Measurements from ENCODE around the gene HSPA1A. TPM values are rescaled to one million over a fixed set of nuclear protein-coding genes. Genes with fewer than 3 reads are reported as not detected.
"Not testable (repeated sequence)": the region's sequence is repeated elsewhere in the genome, so short reads cannot be mapped to it uniquely, and the experiment has no call there.

HSPA1A gene
- total and polyA plus RNA-seq, 2 donors (not counting 1 experiment from before 2014, with no cell fraction given): 66.3 to 70.0 TPM

GRCh38 chr6:31851485-31851832 is 36.1 kb downstream of the HSPA1A start:
- Histone ChIP-seq H3K9ac (ENCODE audit: insufficient read depth, low read length) (no peak overlapping the region), H3K36me3 (ENCODE audit: control insufficient read depth, insufficient read depth, low read length) (no peaks in the 10 kb centered on the region), H4K20me1 (ENCODE audit: control insufficient read depth, extremely low read depth, insufficient read depth, low read length) (no peaks in the 10 kb centered on the region), H3K4me1 (ENCODE audit: control insufficient read depth, extremely low read depth, insufficient read depth, low read length) (no peaks in the 10 kb centered on the region), H3K9me3 (ENCODE audit: control insufficient read depth, insufficient read depth, low read depth, low read length) (no peaks in the 10 kb centered on the region), H3K27me3 (ENCODE audit: control insufficient read depth, insufficient read depth, low read length) (no peaks in the 10 kb centered on the region), H3K79me2 (ENCODE audit: control insufficient read depth, insufficient read depth, low read length) (no peaks in the 10 kb centered on the region), H3K27ac (ENCODE audit: insufficient read depth, low read length) (no peak overlapping the region), H2AFZ (ENCODE audit: low read length) (no peak overlapping the region), H3K4me2 (ENCODE audit: extremely low read depth, insufficient read depth, low read length) (peak overlapping the region; percentile 25), H3K4me3 (replicated peaks in 1 of 4; ENCODE audit: control extremely low read depth in 1 of 4, insufficient read depth in 1 of 4, low read depth in 3 of 4, low read length in 4 of 4) (no peak overlapping the region)
- DNase-seq (ENCODE audit: low read depth in 2 of 2): peak in 1 of 2 donors; percentile 54
- no peak for TF ChIP-seq EZH2 (IDR thresholded peaks at IDR 0.05; ENCODE audit: low read length, missing control alignments)
- no peak for TF ChIP-seq CTCF (conservative IDR thresholded peaks at IDR 0.05 in 1 of 2, IDR thresholded peaks at IDR 0.05 in 1 of 2; ENCODE audit: low read depth in 1 of 2, low read length in 2 of 2)

- not testable (repeated sequence) for H3K9ac ChIP-seq (ENCODE audit: insufficient read depth, low read length); H3K4me3 ChIP-seq (replicated peaks in 1 of 4; ENCODE audit: control extremely low read depth in 1 of 4, insufficient read depth in 1 of 4, low read depth in 3 of 4, low read length in 4 of 4); H3K9me3 ChIP-seq (ENCODE audit: control insufficient read depth, insufficient read depth, low read depth, low read length); H3K4me1 ChIP-seq (ENCODE audit: control insufficient read depth, extremely low read depth, insufficient read depth, low read length); H2AFZ ChIP-seq (ENCODE audit: low read length); H3K27ac ChIP-seq (ENCODE audit: insufficient read depth, low read length); H3K79me2 ChIP-seq (ENCODE audit: control insufficient read depth, insufficient read depth, low read length); H3K36me3 ChIP-seq (ENCODE audit: control insufficient read depth, insufficient read depth, low read length); H3K4me2 ChIP-seq (ENCODE audit: extremely low read depth, insufficient read depth, low read length); H4K20me1 ChIP-seq (ENCODE audit: control insufficient read depth, extremely low read depth, insufficient read depth, low read length); DNase-seq (ENCODE audit: low read depth in 2 of 2); H3K27me3 ChIP-seq (ENCODE audit: control insufficient read depth, insufficient read depth, low read length)
Measured at GRCh38 chr6:31851980-31852718, 36.8 kb downstream of the HSPA1A start.

GRCh38 chr6:31857774-31858173 is 42.4 kb downstream of the HSPA1A start:
- H4K20me1 ChIP-seq (ENCODE audit: control insufficient read depth, extremely low read depth, insufficient read depth, low read length); H3K4me1 ChIP-seq (ENCODE audit: control insufficient read depth, extremely low read depth, insufficient read depth, low read length); H3K9ac ChIP-seq (ENCODE audit: insufficient read depth, low read length); H3K4me3 ChIP-seq (replicated peaks in 1 of 4; ENCODE audit: control extremely low read depth in 1 of 4, insufficient read depth in 1 of 4, low read depth in 3 of 4, low read length in 4 of 4); H3K27ac ChIP-seq (ENCODE audit: insufficient read depth, low read length); DNase-seq (ENCODE audit: low read depth in 2 of 2); H3K4me2 ChIP-seq (ENCODE audit: extremely low read depth, insufficient read depth, low read length); H3K79me2 ChIP-seq (ENCODE audit: control insufficient read depth, insufficient read depth, low read length); H3K9me3 ChIP-seq (ENCODE audit: control insufficient read depth, insufficient read depth, low read depth, low read length); H3K27me3 ChIP-seq (ENCODE audit: control insufficient read depth, insufficient read depth, low read length); H2AFZ ChIP-seq (ENCODE audit: low read length): not testable (repeated sequence)
- H3K36me3 ChIP-seq (ENCODE audit: control insufficient read depth, insufficient read depth, low read length): peaks cover 14% of the 10 kb centered on the region

- no peak for TF ChIP-seq CTCF (conservative IDR thresholded peaks at IDR 0.05 in 1 of 2, IDR thresholded peaks at IDR 0.05 in 1 of 2; ENCODE audit: low read depth in 1 of 2, low read length in 2 of 2)
- no peak for TF ChIP-seq EZH2 (IDR thresholded peaks at IDR 0.05; ENCODE audit: low read length, missing control alignments)
- Histone ChIP-seq H3K4me2 (ENCODE audit: extremely low read depth, insufficient read depth, low read length) (no peak overlapping the region), H2AFZ (ENCODE audit: low read length) (no peak overlapping the region), H3K9me3 (ENCODE audit: control insufficient read depth, insufficient read depth, low read depth, low read length) (no peaks in the 10 kb centered on the region), H3K27ac (ENCODE audit: insufficient read depth, low read length) (no peak overlapping the region), H4K20me1 (ENCODE audit: control insufficient read depth, extremely low read depth, insufficient read depth, low read length) (no peaks in the 10 kb centered on the region), H3K36me3 (ENCODE audit: control insufficient read depth, insufficient read depth, low read length) (peaks cover 14% of the 10 kb centered on the region), H3K27me3 (ENCODE audit: control insufficient read depth, insufficient read depth, low read length) (no peaks in the 10 kb centered on the region), H3K4me3 (replicated peaks in 1 of 4; ENCODE audit: control extremely low read depth in 1 of 4, insufficient read depth in 1 of 4, low read depth in 3 of 4, low read length in 4 of 4) (no peak overlapping the region), H3K9ac (ENCODE audit: insufficient read depth, low read length) (no peak overlapping the region), H3K4me1 (ENCODE audit: control insufficient read depth, extremely low read depth, insufficient read depth, low read length) (peaks cover 4% of the 10 kb centered on the region), H3K79me2 (ENCODE audit: control insufficient read depth, insufficient read depth, low read length) (peaks cover 6% of the 10 kb centered on the region)
- no peak for DNase-seq (ENCODE audit: low read depth in 2 of 2)
Measured at GRCh38 chr6:31858707-31859106, 43.4 kb downstream of the HSPA1A start.
